MV-4-11 (cell line): ENCODE data around the gene MOGAT1.
"Not testable (repeated sequence)": the region's sequence is repeated elsewhere in the genome, so short reads cannot be mapped to it uniquely, and the experiment has no call there.

Experiments used
- DNase-seq: peaks from one replicate; lab custom pipeline; 2025; lab: John Stamatoyannopoulos, UW

Gene MOGAT1

GRCh38 chr2:222739939-222740338 is 68.5 kb downstream of the MOGAT1 start:
- no peak for DNase-seq

- peak; percentile 47 for DNase-seq
Measured at GRCh38 chr2:222743251-222743812, 71.9 kb downstream of the MOGAT1 start.

- no peak for DNase-seq
Measured at GRCh38 chr2:222745836-222746559, 74.5 kb downstream of the MOGAT1 start.

GRCh38 chr2:222747526-222748160 is 76.2 kb downstream of the MOGAT1 start:
- no peak for DNase-seq

GRCh38 chr2:222750533-222750932 is 79.1 kb downstream of the MOGAT1 start:
- peak; percentile 50 for DNase-seq

GRCh38 chr2:222751238-222751637 is 79.8 kb downstream of the MOGAT1 start:
- DNase-seq, result peak; percentile 94

GRCh38 chr2:222751821-222752719 is 80.6 kb downstream of the MOGAT1 start:
- peak; percentile 41 for DNase-seq

GRCh38 chr2:222752746-222753145 is 81.3 kb downstream of the MOGAT1 start:
- DNase-seq, result no peak

- DNase-seq, result no peak
Measured at GRCh38 chr2:222753251-222753824, 81.9 kb downstream of the MOGAT1 start.

- no peak for DNase-seq
Measured at GRCh38 chr2:222754324-222754930, 83.0 kb downstream of the MOGAT1 start.

GRCh38 chr2:222755593-222755992 is 84.1 kb downstream of the MOGAT1 start:
- not testable (repeated sequence) for DNase-seq

GRCh38 chr2:222756362-222756831 is 84.9 kb downstream of the MOGAT1 start:
- no peak for DNase-seq

GRCh38 chr2:222756951-222757650 is 85.6 kb downstream of the MOGAT1 start:
- no peak for DNase-seq
